Fibroblast of lung (primary cell): ENCODE data around the gene LANCL3. TPM values are rescaled to one million over a fixed set of nuclear protein-coding genes. Genes with fewer than 3 reads are reported as not detected.

ENCODE experiments used
- DNase-seq, 2 donors: peaks; one replicate each; pipeline versions ENCODE4 v3.0.0 to v3.0.0-alpha.2; 2010; ENCODE audit warnings: low read depth in 2 of 2
- H2AFZ ChIP-seq: 2 replicates; pipeline ENCODE4 v1.5.1; 2012; ENCODE audit warnings: low read length, control low read depth, inconsistent platforms
- H3K27ac ChIP-seq: 2 replicates; pipeline ENCODE4 v1.5.1; 2011; ENCODE audit warnings: low read length, control low read depth; ENCODE audit not compliant: insufficient read depth
- H3K27me3 ChIP-seq: 2 replicates; pipeline ENCODE4 v1.5.1; 2011; ENCODE audit warnings: mild to moderate bottlenecking, low read length; ENCODE audit not compliant: control insufficient read depth, insufficient read depth
- H3K36me3 ChIP-seq: 2 replicates; pipeline ENCODE4 v1.5.1; 2011; ENCODE audit warnings: low read length; ENCODE audit not compliant: control insufficient read depth, insufficient read depth
- H3K4me1 ChIP-seq: 2 replicates; pipeline ENCODE4 v1.5.1; 2011; ENCODE audit warnings: low read length; ENCODE audit not compliant: control insufficient read depth, insufficient read depth; ENCODE audit errors: extremely low read depth
- H3K4me2 ChIP-seq: 2 replicates; pipeline ENCODE4 v1.5.1; 2011; ENCODE audit warnings: low read length, control low read depth; ENCODE audit not compliant: insufficient read depth; ENCODE audit errors: extremely low read depth
- H3K4me3 ChIP-seq, 4 experiments: fragments of 200-600 bp in 1 of 4; sonication (generic) in 1 of 4; replicated peaks in 1 of 4; 2 replicates each; pipeline ENCODE4 v1.5.1; 2011 to 2016; ENCODE audit warnings: low read length in 4 of 4, low read depth in 3 of 4, mild to moderate bottlenecking in 3 of 4, control low read depth in 2 of 4, inconsistent platforms in 1 of 4, mixed read lengths in 1 of 4; ENCODE audit not compliant: insufficient read depth in 1 of 4; ENCODE audit errors: control extremely low read depth in 1 of 4
- H3K79me2 ChIP-seq: 2 replicates; pipeline ENCODE4 v1.5.1; 2012; ENCODE audit warnings: mild to moderate bottlenecking, low read length, inconsistent platforms; ENCODE audit not compliant: control insufficient read depth, insufficient read depth
- H3K9ac ChIP-seq: 2 replicates; pipeline ENCODE4 v1.5.1; 2011; ENCODE audit warnings: mild to moderate bottlenecking, low read length, control low read depth; ENCODE audit not compliant: insufficient read depth
- H3K9me3 ChIP-seq: 2 replicates; pipeline ENCODE4 v1.5.1; 2012; ENCODE audit warnings: low read depth, low read length; ENCODE audit not compliant: control insufficient read depth, insufficient read depth
- H4K20me1 ChIP-seq: 2 replicates; pipeline ENCODE4 v1.5.1; 2011; ENCODE audit warnings: low read length; ENCODE audit not compliant: control insufficient read depth, insufficient read depth; ENCODE audit errors: extremely low read depth
- CTCF ChIP-seq, 2 donors: IDR thresholded peaks in 1 of 2; conservative IDR thresholded peaks in 1 of 2; 1 replicate in 1 of 2; 2 replicates in 1 of 2; pipeline ENCODE4 v1.5.1; 2011 to 2012; ENCODE audit warnings: low read length in 2 of 2, control low read depth in 1 of 2, inconsistent platforms in 1 of 2, low read depth in 1 of 2, mild to moderate bottlenecking in 1 of 2
- EZH2 ChIP-seq: IDR thresholded peaks from 2 replicates; pipeline ENCODE4 v1.5.1; 2012; ENCODE audit warnings: low read length, control low read depth, mild to moderate bottlenecking; ENCODE audit errors: missing control alignments
- polyA plus RNA-seq, 2 donors: library from polyadenylated mRNA; depleted of rRNA in 1 of 2; stranded (reverse) in 1 of 2; unstranded in 1 of 2; fragments of >200 nt; gene quantifications; 2 replicates each; pipeline ENCODE4 v1.2.1, GENCODE V29; 2011 to 2012; ENCODE audit warnings: missing spikeins in 1 of 2
- total RNA-seq: library from RNA; depleted of rRNA; stranded (reverse); fragments of >200 nt; gene quantifications from 2 replicates; pipeline ENCODE4 v1.2.1, GENCODE V29; 2014

LANCL3 gene
- total and polyA plus RNA-seq, 2 donors (not counting 1 experiment from before 2014, with no cell fraction given): under 0.01 to 0.02 TPM

- TF ChIP-seq CTCF (conservative IDR thresholded peaks at IDR 0.05 in 1 of 2, IDR thresholded peaks at IDR 0.05 in 1 of 2; ENCODE audit: low read depth in 1 of 2, low read length in 2 of 2): no peak
- TF ChIP-seq EZH2: no peak
- Histone ChIP-seq H2AFZ (no peak overlapping the region), H3K4me3 (no peak overlapping the region), H3K4me1 (no peaks in the 10 kb centered on the region), H3K27ac (no peak overlapping the region), H3K9ac (no peak overlapping the region), H3K9me3 (no peaks in the 10 kb centered on the region), H3K27me3 (no peaks in the 10 kb centered on the region), H4K20me1 (no peaks in the 10 kb centered on the region), H3K4me2 (no peak overlapping the region), H3K79me2 (no peaks in the 10 kb centered on the region), H3K36me3 (no peaks in the 10 kb centered on the region)
- DNase-seq: no peak
Observed at GRCh38 chrX:37594755-37595382, 23.4 kb downstream of the LANCL3 start.

- no peak overlapping the region for H3K9ac ChIP-seq
- no peaks in the 10 kb centered on the region for H3K4me1 ChIP-seq
- H3K4me2 ChIP-seq: no peak overlapping the region
- no peaks in the 10 kb centered on the region for H3K36me3 ChIP-seq
- DNase-seq: no peak
- no peak overlapping the region for H3K27ac ChIP-seq
- no peaks in the 10 kb centered on the region for H4K20me1 ChIP-seq
- H3K4me3 ChIP-seq: no peak overlapping the region
- no peaks in the 10 kb centered on the region for H3K27me3 ChIP-seq
- TF ChIP-seq EZH2: no peak
- TF ChIP-seq CTCF (conservative IDR thresholded peaks at IDR 0.05 in 1 of 2, IDR thresholded peaks at IDR 0.05 in 1 of 2; ENCODE audit: low read depth in 1 of 2, low read length in 2 of 2): no peak
- H2AFZ ChIP-seq: no peak overlapping the region
- no peaks in the 10 kb centered on the region for H3K9me3 ChIP-seq
- H3K79me2 ChIP-seq: no peaks in the 10 kb centered on the region
Observed at GRCh38 chrX:37599729-37600128, 28.3 kb downstream of the LANCL3 start.

GRCh38 chrX:37603938-37604409, 32.5 kb downstream of the LANCL3 start:
- no peaks in the 10 kb centered on the region for H3K36me3 ChIP-seq
- no peak overlapping the region for H3K27ac ChIP-seq
- DNase-seq: peak in 1 of 2 donors; percentile 11
- TF ChIP-seq CTCF (conservative IDR thresholded peaks at IDR 0.05 in 1 of 2, IDR thresholded peaks at IDR 0.05 in 1 of 2; ENCODE audit: low read depth in 1 of 2, low read length in 2 of 2): no peak
- TF ChIP-seq EZH2: no peak
- H4K20me1 ChIP-seq: no peaks in the 10 kb centered on the region
- no peak overlapping the region for H2AFZ ChIP-seq
- H3K27me3 ChIP-seq: no peaks in the 10 kb centered on the region
- no peaks in the 10 kb centered on the region for H3K79me2 ChIP-seq
- no peak overlapping the region for H3K4me2 ChIP-seq
- H3K4me3 ChIP-seq: no peak overlapping the region
- no peaks in the 10 kb centered on the region for H3K4me1 ChIP-seq
- H3K9ac ChIP-seq: no peak overlapping the region
- H3K9me3 ChIP-seq: no peaks in the 10 kb centered on the region
